Endothelial cell of umbilical vein (primary cell): Measurements from ENCODE around the gene LRP1B. TPM values are rescaled to one million over a fixed set of nuclear protein-coding genes. Genes with fewer than 3 reads are reported as not detected.

Source experiments
- BruUV-seq: library from RNA; stranded (reverse); fragments of 400-500 nt; replicated peaks from 2 replicates; lab custom pipeline; 2021; lab: Mats Ljungman, UMichigan
- CTCF ChIA-PET: fragments of 300-600, 350-600 bp; sonication (Branson Sonifier 250); formaldehyde crosslinking; loops from one replicate; lab custom pipeline; 2021; ENCODE audit warnings: antibody characterized with exemption, inconsistent platforms; lab: Charles Lee
- POLR2A ChIA-PET: fragments of 300-600, 350-600 bp; sonication (Branson Sonifier 250); formaldehyde crosslinking; loops from one replicate; lab custom pipeline; 2021; ENCODE audit warnings: antibody characterized with exemption, inconsistent platforms; lab: Charles Lee
- DNase-seq: peaks from one replicate; pipeline ENCODE4 v3.0.0-alpha.2; 2011; ENCODE audit warnings: low read depth, low spot score
- FAIRE-seq: peaks from 2 replicates; lab custom pipeline; 2011; peaks lifted over from hg19 to GRCh38; lab: Jason Lieb, UNC
- H2AFZ ChIP-seq: 2 replicates; pipeline ENCODE4 v1.6.0; 2012; ENCODE audit warnings: low read depth, low read length, control low read depth, inconsistent platforms
- H3K27ac ChIP-seq: 2 replicates; pipeline ENCODE4 v1.5.1; 2011; ENCODE audit warnings: low read depth, mild to moderate bottlenecking, control low read depth, low read length, moderate library complexity; ENCODE audit not compliant: insufficient read depth
- H3K27me3 ChIP-seq, 2 experiments: 2 replicates each; pipeline versions ENCODE4 v1.6.0 to v1.6.1; 2011; ENCODE audit warnings: low read length in 2 of 2, mixed read lengths in 1 of 2; ENCODE audit not compliant: control insufficient read depth in 2 of 2, insufficient read depth in 2 of 2
- H3K36me3 ChIP-seq, 2 experiments: 2 replicates in 1 of 2; 3 replicates in 1 of 2; pipeline ENCODE4 v1.5.1; 2011; ENCODE audit warnings: low read length in 2 of 2, mild to moderate bottlenecking in 1 of 2, moderate library complexity in 1 of 2; ENCODE audit not compliant: control insufficient read depth in 2 of 2, insufficient read depth in 2 of 2; ENCODE audit errors: extremely low read depth in 1 of 2
- H3K4me1 ChIP-seq: 3 replicates; pipeline ENCODE4 v1.5.1; 2011; ENCODE audit warnings: mild to moderate bottlenecking, low read length; ENCODE audit not compliant: control insufficient read depth, insufficient read depth; ENCODE audit errors: extremely low read depth
- H3K4me2 ChIP-seq: 2 replicates; pipeline ENCODE4 v1.6.1; 2011; ENCODE audit warnings: low read length, control low read depth, mixed read lengths; ENCODE audit not compliant: insufficient read depth
- H3K4me3 ChIP-seq, 3 experiments: fragments of 200-600 bp in 1 of 3; sonication (generic), shearing (Covaris generic) in 1 of 3; replicated peaks in 1 of 3; 2 replicates each; pipeline ENCODE4 v1.5.1; 2011 to 2016; ENCODE audit warnings: control low read depth in 3 of 3, low read length in 3 of 3, mild to moderate bottlenecking in 2 of 3, inconsistent platforms in 1 of 3, low read depth in 1 of 3, moderate library complexity in 1 of 3; ENCODE audit not compliant: insufficient read depth in 1 of 3
- H3K79me2 ChIP-seq: 2 replicates; pipeline ENCODE4 v1.6.0; 2012; ENCODE audit warnings: low read length, inconsistent platforms; ENCODE audit not compliant: control insufficient read depth, insufficient read depth
- H3K9ac ChIP-seq: replicated peaks from 2 replicates; pipeline ENCODE3; 2011; ENCODE audit warnings: low read length, control low read depth; ENCODE audit not compliant: insufficient read depth; ENCODE audit errors: extremely low read depth
- H3K9me1 ChIP-seq: replicated peaks from 3 replicates; pipeline ENCODE4 v1.6.0; 2011; ENCODE audit warnings: mild to moderate bottlenecking, low read length; ENCODE audit not compliant: control insufficient read depth, insufficient read depth; ENCODE audit errors: extremely low read depth
- H3K9me3 ChIP-seq: replicated peaks from 2 replicates; pipeline ENCODE4 v1.5.1; 2012; ENCODE audit warnings: low read length, inconsistent platforms; ENCODE audit not compliant: control insufficient read depth, insufficient read depth
- H4K20me1 ChIP-seq: replicated peaks from 2 replicates; pipeline ENCODE3; 2011; ENCODE audit warnings: mild to moderate bottlenecking, low read length; ENCODE audit not compliant: control insufficient read depth, insufficient read depth; ENCODE audit errors: extremely low read depth
- CTCF ChIP-seq, 2 donors: IDR thresholded peaks; 1 replicate in 1 of 2; 2 replicates in 1 of 2; pipeline ENCODE4 v1.5.1; 2011; ENCODE audit warnings: low read length in 2 of 2, mild to moderate bottlenecking in 2 of 2, moderate library complexity in 2 of 2, control low read depth in 1 of 2, inconsistent platforms in 1 of 2, low read depth in 1 of 2; ENCODE audit not compliant: insufficient read depth in 1 of 2; ENCODE audit errors: extremely low read depth in 1 of 2
- EZH2 ChIP-seq: IDR thresholded peaks from 2 replicates; pipeline ENCODE4 v1.6.1; 2012; ENCODE audit warnings: borderline replicate concordance, low read depth, mild to moderate bottlenecking, moderate library complexity, low read length, inconsistent platforms; ENCODE audit not compliant: severe bottlenecking
- FOS ChIP-seq: IDR thresholded peaks from 2 replicates; pipeline ENCODE4 v1.6.1; 2011; ENCODE audit warnings: mild to moderate bottlenecking, low read length, moderate library complexity, borderline replicate concordance; ENCODE audit not compliant: insufficient read depth
- GATA2 ChIP-seq: IDR thresholded peaks from 2 replicates; pipeline ENCODE4 v1.7.0; 2011; ENCODE audit warnings: low read depth, mild to moderate bottlenecking, moderate library complexity, mixed read lengths, low read length; ENCODE audit not compliant: insufficient read length, insufficient read depth
- JUN ChIP-seq: IDR thresholded peaks from 2 replicates; pipeline ENCODE4 v1.6.1; 2011; ENCODE audit warnings: borderline replicate concordance, low read depth; ENCODE audit not compliant: insufficient read length, insufficient read depth
- MAX ChIP-seq: IDR thresholded peaks from 2 replicates; pipeline ENCODE4 v1.6.1; 2011; ENCODE audit not compliant: insufficient read depth, insufficient read length
- MYC ChIP-seq: IDR thresholded peaks from one replicate; pipeline ENCODE4 v1.6.1; 2011; ENCODE audit warnings: mild to moderate bottlenecking, low read depth, low read length
- POLR2A ChIP-seq: IDR thresholded peaks from 2 replicates; pipeline ENCODE4 v1.6.1; 2012; ENCODE audit warnings: low read depth, mild to moderate bottlenecking, control low read depth, low read length
- POLR2AphosphoS5 ChIP-seq: IDR thresholded peaks from 2 replicates; pipeline ENCODE4 v1.6.1; 2012; ENCODE audit warnings: low read depth, mild to moderate bottlenecking, control low read depth, low read length, moderate library complexity; ENCODE audit not compliant: insufficient read depth
- dilution Hi-C: fragments of 300-500 bp; cut with MboI; formaldehyde crosslinking; loops from one replicate; pipeline ENCODE4 v1.15.0; 2019; ENCODE audit warnings: low sequenced_read_pairs; ENCODE audit not compliant: extremely low pct_ligation_motif_present
- intact Hi-C: fragments of 100-400 bp; cut with micrococcal nuclease; formaldehyde crosslinking; loops from one replicate; pipeline ENCODE4 v1.10.0; 2022
- polyA plus RNA-seq, 4 experiments: library from polyadenylated mRNA; depleted of rRNA in 3 of 4; stranded (reverse) in 3 of 4; unstranded in 1 of 4; fragments of >200 nt; gene quantifications; 2 replicates each; pipeline versions ENCODE4 v1.2.1 to v1.2.3, GENCODE V29; 2011 to 2012; ENCODE audit warnings: missing spikeins in 1 of 4
- total RNA-seq: library from RNA; stranded (reverse); gene quantifications from 2 replicates; pipeline ENCODE4 v1.2.3, GENCODE V29; 2021

LRP1B gene
- total and polyA plus RNA-seq, 2 donors (not counting 3 experiments of a cell fraction or from before 2014, with no cell fraction given) = 0.03 to 0.07 TPM

- CTCF ChIA-PET = interaction anchor here (1.3 to 2.8 kb wide), 2 partner anchors 10 to 20 kb away, joined by 3 to 6 read pairs; no protein-coding TSS in a partner anchor
- POLR2A ChIA-PET = no interaction called here
- H3K4me3 ChIP-seq = no peak overlapping the region
- dilution Hi-C loops = no loop called here
- H3K79me2 ChIP-seq = no peaks in the 10 kb centered on the region
- no TSS peak for BruUV-seq
- H3K36me3 ChIP-seq = no peaks in the 10 kb centered on the region
- H3K9me1 ChIP-seq = no peaks in the 10 kb centered on the region
- no peak for TF ChIP-seq MAX
- no peak for TF ChIP-seq JUN
- no peak for TF ChIP-seq POLR2A
- TF ChIP-seq POLR2AphosphoS5 = no peak
- no peak for TF ChIP-seq MYC
- no peak for TF ChIP-seq CTCF (IDR thresholded peaks at IDR 0.05; ENCODE audit: extremely low read depth in 1 of 2, insufficient read depth in 1 of 2, low read depth in 1 of 2, low read length in 2 of 2)
- TF ChIP-seq FOS = no peak
- TF ChIP-seq GATA2 = no peak
- TF ChIP-seq EZH2 = no peak
- H2AFZ ChIP-seq = no peak overlapping the region
- no peak overlapping the region for H3K4me2 ChIP-seq
- FAIRE-seq = no peak
- no peak overlapping the region for H3K27ac ChIP-seq
- no peaks in the 10 kb centered on the region for H3K4me1 ChIP-seq
- H3K9ac ChIP-seq = no peak overlapping the region
- H4K20me1 ChIP-seq = no peaks in the 10 kb centered on the region
- no peaks in the 10 kb centered on the region for H3K9me3 ChIP-seq
- intact Hi-C loops = no loop called here
- H3K27me3 ChIP-seq = no peaks in the 10 kb centered on the region
- DNase-seq = no peak
These were observed 200.0 kb downstream of the LRP1B start for GRCh38 chr2:141930803-141931202.
